ENCODE results near the gene GPRC5B. TPM values are rescaled to one million over a fixed set of nuclear protein-coding genes. Genes with fewer than 3 reads are reported as not detected.
A peak's percentile ranks its signal among the peaks of the same experiment; 100 is the strongest.

Gene GPRC5B
- total RNA-seq (1 to 10 TPM; 1.2 to 4.4 (median 1.4) TPM), total RNA-seq (0 to 2.9 (median 0.47) reads per million in 29 experiments)
- 1.1 TPM for total RNA-seq (2013)

GRCh38 chr16:19884611-19885450 lies at the start of gene GPRC5B:
TSS of gene GPRC5B (minus strand) at chr16:19884848. CDS start at chr16:19872845, 12,003 bp downstream.
- DNase-seq (peak; percentile 4 to 72 (median 33)), ATAC-seq (replicated peaks in 1 of 4) (peak; percentile 81 to 82 (median 82))
- peak within 1 kb of the TSS; percentile 82 to 92 (median 87) for H3K4me3 Mint-ChIP-seq
- Histone ChIP-seq H3K4me3 (ENCODE audit: control insufficient read depth in 1 of 2, extremely low read depth in 1 of 2, low read length in 1 of 2) (peak within 1 kb of the TSS; percentile 50 to 87), H3K27ac (ENCODE audit: low read length) (no peak within 1 kb of the TSS), H3K9me3 (no peaks in the 10 kb centered on the region), H3K27me3 (replicated peaks in 1 of 2; ENCODE audit: control insufficient read depth in 2 of 2, extremely low read depth in 1 of 2, insufficient read depth in 2 of 2, low read length in 1 of 2) (peaks cover 0 to 54% of the 10 kb centered on the region in 2 experiments), H3K4me1 (ENCODE audit: control insufficient read depth in 1 of 2, extremely low read depth in 1 of 2, insufficient read depth in 2 of 2, low read length in 2 of 2) (peaks cover 2 to 34% of the 10 kb centered on the region in 2 experiments), H3K36me3 (ENCODE audit: control insufficient read depth in 2 of 2, extremely low read depth in 1 of 2, insufficient read depth in 1 of 2, low read length in 1 of 2) (no peaks in the 10 kb centered on the region)
- 1% methylated on average over 57 of the region's 85 CpGs for WGBS (ENCODE audit: insufficient coverage)
- H3K4me1 Mint-ChIP-seq = peaks cover 25 to 30% (median 25%) of the 10 kb centered on the region in 3 donors
- no peaks in the 10 kb centered on the region for H3K36me3 Mint-ChIP-seq
- no peak within 1 kb of the TSS for H3K27ac Mint-ChIP-seq
- CTCF ChIA-PET = interaction anchor here (0.6 to 1.7 kb wide), 5 partner anchors 282 to 329 kb away, joined by 3 to 9 read pairs (median 5); partner anchors contain the start of gene VPS35L (in 1 of the 2)
- no peaks in the 10 kb centered on the region for H3K9me3 Mint-ChIP-seq
- H3K27me3 Mint-ChIP-seq = peaks cover 16 to 31% of the 10 kb centered on the region in 2 donors
- POLR2A ChIA-PET = no interaction called here

GRCh38 chr16:19933740-19934139 lies 49.1 kb upstream of the GPRC5B start:
- peaks cover 12 to 31% of the 10 kb centered on the region in 2 donors for H3K27me3 Mint-ChIP-seq
- ATAC-seq (replicated peaks in 1 of 4) (no peak), DNase-seq (no peak)
- H3K4me3 Mint-ChIP-seq = no peak overlapping the region
- no peaks in the 10 kb centered on the region for H3K4me1 Mint-ChIP-seq
- Histone ChIP-seq H3K27me3 (replicated peaks in 1 of 2; ENCODE audit: control insufficient read depth in 2 of 2, extremely low read depth in 1 of 2, insufficient read depth in 2 of 2, low read length in 1 of 2) (peaks cover 0 to 14% of the 10 kb centered on the region in 2 experiments), H3K4me3 (ENCODE audit: control insufficient read depth in 1 of 2, extremely low read depth in 1 of 2, low read length in 1 of 2) (no peak overlapping the region), H3K36me3 (ENCODE audit: control insufficient read depth in 2 of 2, extremely low read depth in 1 of 2, insufficient read depth in 1 of 2, low read length in 1 of 2) (no peaks in the 10 kb centered on the region), H3K27ac (ENCODE audit: low read length) (no peak overlapping the region), H3K4me1 (ENCODE audit: control insufficient read depth in 1 of 2, extremely low read depth in 1 of 2, insufficient read depth in 2 of 2, low read length in 2 of 2) (no peaks in the 10 kb centered on the region), H3K9me3 (no peaks in the 10 kb centered on the region)
- ChIA-PET POLR2A (no interaction called here), CTCF (no interaction called here)
- no peak overlapping the region for H3K27ac Mint-ChIP-seq
- no CpG with 5 or more reads among the region's 6 CpGs for WGBS (ENCODE audit: insufficient coverage)
- no peaks in the 10 kb centered on the region for H3K36me3 Mint-ChIP-seq
- H3K9me3 Mint-ChIP-seq = no peaks in the 10 kb centered on the region

GRCh38 chr16:19929062-19929511 lies 44.4 kb upstream of the GPRC5B start:
- Mint-ChIP-seq H3K27ac (no peak overlapping the region), H3K27me3 (peaks cover 17 to 22% of the 10 kb centered on the region in 2 donors), H3K4me1 (no peaks in the 10 kb centered on the region), H3K9me3 (no peaks in the 10 kb centered on the region), H3K4me3 (no peak overlapping the region), H3K36me3 (no peaks in the 10 kb centered on the region)
- H3K27me3 ChIP-seq (replicated peaks in 1 of 2; ENCODE audit: control insufficient read depth in 2 of 2, extremely low read depth in 1 of 2, insufficient read depth in 2 of 2, low read length in 1 of 2) = peaks cover 0 to 6% of the 10 kb centered on the region in 2 experiments
- no peaks in the 10 kb centered on the region for H3K36me3 ChIP-seq (ENCODE audit: control insufficient read depth in 2 of 2, extremely low read depth in 1 of 2, insufficient read depth in 1 of 2, low read length in 1 of 2)
- no peak overlapping the region for H3K4me3 ChIP-seq (ENCODE audit: control insufficient read depth in 1 of 2, extremely low read depth in 1 of 2, low read length in 1 of 2)
- no peaks in the 10 kb centered on the region for H3K4me1 ChIP-seq (ENCODE audit: control insufficient read depth in 1 of 2, extremely low read depth in 1 of 2, insufficient read depth in 2 of 2, low read length in 2 of 2)
- WGBS (ENCODE audit: insufficient coverage) = 76% methylated on average over 11 of the region's 12 CpGs
- DNase-seq = no peak
- CTCF ChIA-PET = no interaction called here
- ATAC-seq (replicated peaks in 1 of 4) = no peak
- H3K27ac ChIP-seq (ENCODE audit: low read length) = no peak overlapping the region
- H3K9me3 ChIP-seq = no peaks in the 10 kb centered on the region
- POLR2A ChIA-PET = no interaction called here

GRCh38 chr16:19928432-19928831 lies 43.8 kb upstream of the GPRC5B start:
- 20% methylated on average over 1 of the region's 1 CpG for WGBS (ENCODE audit: insufficient coverage)
- ATAC-seq (replicated peaks in 1 of 4) (no peak), DNase-seq (no peak)
- no peak overlapping the region for H3K27ac Mint-ChIP-seq
- ChIA-PET CTCF (no interaction called here), POLR2A (no interaction called here)
- Histone ChIP-seq H3K27me3 (replicated peaks in 1 of 2; ENCODE audit: control insufficient read depth in 2 of 2, extremely low read depth in 1 of 2, insufficient read depth in 2 of 2, low read length in 1 of 2) (peaks cover 0 to 6% of the 10 kb centered on the region in 2 experiments), H3K36me3 (ENCODE audit: control insufficient read depth in 2 of 2, extremely low read depth in 1 of 2, insufficient read depth in 1 of 2, low read length in 1 of 2) (no peaks in the 10 kb centered on the region), H3K9me3 (no peaks in the 10 kb centered on the region), H3K27ac (ENCODE audit: low read length) (no peak overlapping the region), H3K4me1 (ENCODE audit: control insufficient read depth in 1 of 2, extremely low read depth in 1 of 2, insufficient read depth in 2 of 2, low read length in 2 of 2) (no peaks in the 10 kb centered on the region), H3K4me3 (ENCODE audit: control insufficient read depth in 1 of 2, extremely low read depth in 1 of 2, low read length in 1 of 2) (no peak overlapping the region)
- H3K36me3 Mint-ChIP-seq = no peaks in the 10 kb centered on the region
- H3K9me3 Mint-ChIP-seq = no peaks in the 10 kb centered on the region
- H3K4me1 Mint-ChIP-seq = no peaks in the 10 kb centered on the region
- H3K4me3 Mint-ChIP-seq = no peak overlapping the region
- H3K27me3 Mint-ChIP-seq = peaks cover 17 to 21% of the 10 kb centered on the region in 2 donors

GRCh38 chr16:19926449-19927390 lies 42.1 kb upstream of the GPRC5B start:
- no peak for DNase-seq
- H3K27me3 Mint-ChIP-seq = peaks cover 15 to 17% of the 10 kb centered on the region in 2 donors
- ChIA-PET POLR2A (no interaction called here), CTCF (no interaction called here)
- no peaks in the 10 kb centered on the region for H3K9me3 ChIP-seq
- H3K4me1 Mint-ChIP-seq = no peaks in the 10 kb centered on the region
- H3K36me3 ChIP-seq (ENCODE audit: control insufficient read depth in 2 of 2, extremely low read depth in 1 of 2, insufficient read depth in 1 of 2, low read length in 1 of 2) = no peaks in the 10 kb centered on the region
- no peaks in the 10 kb centered on the region for H3K9me3 Mint-ChIP-seq
- WGBS (ENCODE audit: insufficient coverage) = 66% methylated on average over 5 of the region's 8 CpGs
- no peak overlapping the region for H3K27ac ChIP-seq (ENCODE audit: low read length)
- no peak overlapping the region for H3K4me3 Mint-ChIP-seq
- ATAC-seq (replicated peaks in 1 of 4) = no peak
- no peaks in the 10 kb centered on the region for H3K4me1 ChIP-seq (ENCODE audit: control insufficient read depth in 1 of 2, extremely low read depth in 1 of 2, insufficient read depth in 2 of 2, low read length in 2 of 2)
- no peak overlapping the region for H3K27ac Mint-ChIP-seq
- no peak overlapping the region for H3K4me3 ChIP-seq (ENCODE audit: control insufficient read depth in 1 of 2, extremely low read depth in 1 of 2, low read length in 1 of 2)
- peaks cover 0 to 6% of the 10 kb centered on the region in 2 experiments for H3K27me3 ChIP-seq (replicated peaks in 1 of 2; ENCODE audit: control insufficient read depth in 2 of 2, extremely low read depth in 1 of 2, insufficient read depth in 2 of 2, low read length in 1 of 2)
- H3K36me3 Mint-ChIP-seq = no peaks in the 10 kb centered on the region

GRCh38 chr16:19923396-19923795 lies 38.7 kb upstream of the GPRC5B start:
- no peaks in the 10 kb centered on the region for H3K36me3 Mint-ChIP-seq
- no peak for ATAC-seq (replicated peaks in 1 of 4)

More at GRCh38 chr16:19923396-19923795, 38.7 kb upstream of the GPRC5B start:
- Histone ChIP-seq H3K36me3 (ENCODE audit: control insufficient read depth in 2 of 2, extremely low read depth in 1 of 2, insufficient read depth in 1 of 2, low read length in 1 of 2) (no peaks in the 10 kb centered on the region), H3K27me3 (replicated peaks in 1 of 2; ENCODE audit: control insufficient read depth in 2 of 2, extremely low read depth in 1 of 2, insufficient read depth in 2 of 2, low read length in 1 of 2) (no peaks in the 10 kb centered on the region), H3K9me3 (no peaks in the 10 kb centered on the region), H3K4me1 (ENCODE audit: control insufficient read depth in 1 of 2, extremely low read depth in 1 of 2, insufficient read depth in 2 of 2, low read length in 2 of 2) (no peaks in the 10 kb centered on the region), H3K4me3 (ENCODE audit: control insufficient read depth in 1 of 2, extremely low read depth in 1 of 2, low read length in 1 of 2) (no peak overlapping the region), H3K27ac (ENCODE audit: low read length) (no peak overlapping the region)
- H3K4me1 Mint-ChIP-seq = no peaks in the 10 kb centered on the region
- ChIA-PET POLR2A (no interaction called here), CTCF (no interaction called here)
- H3K4me3 Mint-ChIP-seq = no peak overlapping the region
- no peak for DNase-seq
- H3K9me3 Mint-ChIP-seq = no peaks in the 10 kb centered on the region
- no peak overlapping the region for H3K27ac Mint-ChIP-seq
- peaks cover 10% of the 10 kb centered on the region in 2 donors for H3K27me3 Mint-ChIP-seq
- 56% methylated on average over 5 of the region's 5 CpGs for WGBS (ENCODE audit: insufficient coverage)

All from T-cell (primary cell).